GM10847 (cell line): ENCODE results near the gene SKOR1.

Source experiments
- POLR2A ChIP-seq: IDR thresholded peaks from 2 replicates; pipeline ENCODE4 v1.6.1; 2011; ENCODE audit not compliant: insufficient read length; ENCODE audit errors: extremely low read depth

The SKOR1 gene

DNA sequence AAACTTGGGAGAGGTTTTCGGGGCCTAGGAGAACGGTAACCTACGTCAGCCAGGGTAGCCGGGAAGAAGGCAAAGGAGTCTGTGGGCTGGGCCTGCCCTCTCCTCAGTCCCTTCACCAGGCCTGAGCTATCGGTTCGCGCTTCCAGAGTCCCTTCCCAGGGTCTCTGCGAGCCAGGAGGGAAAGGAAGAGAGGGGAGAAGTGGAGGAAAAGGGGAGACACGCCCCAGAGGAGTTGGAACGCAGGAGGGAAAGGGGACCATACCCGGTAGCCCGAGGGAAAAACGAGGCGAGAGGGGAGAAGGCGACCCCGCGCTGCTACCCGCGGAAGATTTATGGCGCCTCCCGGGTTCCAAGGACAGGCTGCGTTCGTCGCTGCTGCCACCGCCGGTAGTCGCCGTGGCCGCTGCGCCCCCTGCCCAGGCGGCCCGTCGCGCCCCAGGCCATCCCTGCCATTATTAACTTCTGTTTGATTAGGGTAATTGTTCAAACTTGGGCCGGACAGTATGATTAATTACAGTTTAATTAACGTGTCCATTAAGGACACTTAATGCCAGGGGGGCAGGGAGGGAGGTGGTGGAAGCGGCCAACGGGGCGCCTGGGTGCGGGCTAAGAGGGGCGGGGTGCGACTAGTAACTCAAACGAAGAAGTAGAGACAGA is 3.4 kb upstream of the SKOR1 start:
- no peak for TF ChIP-seq POLR2A

DNA sequence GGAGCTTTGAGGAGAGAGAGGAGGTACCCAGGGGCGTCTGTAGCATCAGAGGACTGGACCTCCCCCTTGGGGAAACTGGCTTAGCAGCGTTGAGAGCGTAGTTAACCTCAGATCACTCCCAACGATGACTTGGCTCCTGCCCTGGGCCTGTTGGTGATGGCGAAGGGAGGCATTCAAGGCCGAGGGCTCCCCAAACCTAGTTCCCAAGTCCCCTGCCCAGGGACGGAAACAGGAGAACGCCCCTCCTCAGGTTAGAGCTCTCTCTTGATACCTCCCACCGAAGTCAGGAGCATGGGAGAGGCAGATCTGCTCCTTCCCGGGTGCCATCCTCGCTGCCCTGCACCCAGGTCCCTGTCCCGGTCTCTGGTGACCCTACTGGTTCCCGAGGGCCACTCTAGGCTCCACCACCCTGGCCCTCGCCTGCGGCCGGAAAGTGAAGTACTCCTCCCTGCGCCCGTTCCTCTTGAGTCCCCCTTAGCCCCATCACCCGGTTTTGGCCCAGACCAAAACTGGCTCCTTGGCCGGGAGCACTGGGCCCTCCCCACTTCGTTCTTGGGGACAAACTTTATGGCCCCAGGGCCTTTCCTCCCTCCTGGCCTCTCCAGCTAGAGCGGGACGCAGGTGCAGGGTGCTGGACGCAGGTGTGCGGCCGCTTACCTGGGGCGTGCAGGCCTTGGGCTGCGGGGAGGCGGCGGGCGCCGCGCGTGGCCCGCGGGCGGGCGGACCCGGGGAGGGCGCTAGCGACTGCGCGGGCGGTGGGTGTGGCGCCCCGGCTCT is 2.6 kb upstream of the SKOR1 start:
- no peak for TF ChIP-seq POLR2A

DNA sequence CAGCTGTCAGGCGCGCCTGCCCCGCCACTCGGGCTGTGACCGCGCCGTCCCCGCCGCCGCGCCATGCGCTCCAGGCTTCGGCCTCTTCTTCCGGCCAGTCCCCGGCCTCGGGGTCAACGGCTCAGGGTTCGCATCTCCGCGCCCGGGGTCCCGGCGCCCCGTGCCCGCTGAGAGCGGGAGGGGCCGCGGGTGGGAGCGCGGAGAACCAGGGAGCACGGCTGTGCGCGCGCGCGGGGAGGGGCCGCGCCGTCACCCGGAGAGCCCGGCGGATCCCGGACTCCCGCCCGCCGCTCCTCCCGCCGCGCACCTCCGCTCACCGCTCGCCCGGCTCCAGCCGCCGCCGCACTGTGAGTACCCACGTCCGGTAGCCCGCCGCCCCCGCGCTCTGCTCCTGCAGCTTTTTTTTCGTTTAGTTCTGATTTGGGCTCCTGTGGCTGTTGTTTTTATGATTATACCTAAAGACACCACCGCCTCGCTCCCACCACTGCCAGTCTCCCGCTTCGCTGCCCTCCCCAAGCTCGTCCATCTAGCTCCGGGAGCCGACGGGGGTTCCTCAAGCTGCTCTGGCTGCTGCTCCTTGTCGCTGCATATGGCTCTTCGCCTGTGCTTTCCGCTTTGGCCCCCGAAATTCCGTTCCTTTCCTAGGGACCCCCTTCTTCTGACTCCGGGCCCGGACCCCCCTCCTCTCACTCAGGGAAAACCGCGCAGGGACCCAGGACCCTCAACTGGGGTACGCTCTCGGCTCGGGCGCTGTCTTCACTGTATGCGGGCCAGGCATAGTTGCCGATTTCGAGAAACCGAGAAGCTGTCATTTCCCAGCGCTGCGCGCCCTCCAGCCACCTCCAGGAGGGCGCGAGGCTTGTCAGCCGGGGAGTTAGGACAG is 1.8 kb upstream of the SKOR1 start:
- no peak for TF ChIP-seq POLR2A

DNA sequence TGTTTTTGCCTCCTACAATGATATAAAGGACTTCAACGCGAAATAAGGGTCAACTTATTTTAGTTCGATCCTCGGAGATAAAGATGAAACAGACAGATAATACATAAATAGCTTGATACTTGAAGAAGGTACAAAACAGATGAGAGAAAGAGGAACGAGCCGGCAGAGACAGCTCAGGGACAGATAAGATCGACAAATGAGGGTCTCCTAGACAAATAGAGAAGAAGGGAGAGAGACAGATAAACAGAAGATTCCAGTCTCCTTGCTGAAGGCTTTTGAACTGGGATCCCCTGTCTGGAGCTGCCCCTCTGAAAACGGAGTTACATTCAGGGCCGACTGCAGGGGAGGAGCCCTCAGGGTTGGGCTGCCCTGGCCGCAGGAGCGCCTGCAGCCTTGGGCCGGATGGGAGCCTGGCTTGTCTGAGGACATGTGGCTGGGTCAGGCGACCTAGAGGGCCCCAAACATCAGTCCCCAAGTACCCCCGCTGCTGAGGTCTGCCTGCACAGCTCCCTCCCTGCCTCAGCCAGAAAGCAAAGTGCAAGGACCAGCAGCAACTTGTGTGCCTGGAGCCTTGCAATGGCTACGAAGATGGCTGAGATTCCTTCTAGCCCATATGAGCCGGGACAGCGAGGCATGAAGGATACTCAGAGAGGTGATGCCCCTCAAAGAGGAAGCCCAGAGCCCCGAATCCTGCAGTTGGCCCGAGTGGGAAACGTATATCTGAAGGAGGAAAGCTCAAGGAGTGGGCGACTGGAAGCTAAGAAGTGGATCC is 926 bp upstream of the SKOR1 start:
- no peak for TF ChIP-seq POLR2A

DNA sequence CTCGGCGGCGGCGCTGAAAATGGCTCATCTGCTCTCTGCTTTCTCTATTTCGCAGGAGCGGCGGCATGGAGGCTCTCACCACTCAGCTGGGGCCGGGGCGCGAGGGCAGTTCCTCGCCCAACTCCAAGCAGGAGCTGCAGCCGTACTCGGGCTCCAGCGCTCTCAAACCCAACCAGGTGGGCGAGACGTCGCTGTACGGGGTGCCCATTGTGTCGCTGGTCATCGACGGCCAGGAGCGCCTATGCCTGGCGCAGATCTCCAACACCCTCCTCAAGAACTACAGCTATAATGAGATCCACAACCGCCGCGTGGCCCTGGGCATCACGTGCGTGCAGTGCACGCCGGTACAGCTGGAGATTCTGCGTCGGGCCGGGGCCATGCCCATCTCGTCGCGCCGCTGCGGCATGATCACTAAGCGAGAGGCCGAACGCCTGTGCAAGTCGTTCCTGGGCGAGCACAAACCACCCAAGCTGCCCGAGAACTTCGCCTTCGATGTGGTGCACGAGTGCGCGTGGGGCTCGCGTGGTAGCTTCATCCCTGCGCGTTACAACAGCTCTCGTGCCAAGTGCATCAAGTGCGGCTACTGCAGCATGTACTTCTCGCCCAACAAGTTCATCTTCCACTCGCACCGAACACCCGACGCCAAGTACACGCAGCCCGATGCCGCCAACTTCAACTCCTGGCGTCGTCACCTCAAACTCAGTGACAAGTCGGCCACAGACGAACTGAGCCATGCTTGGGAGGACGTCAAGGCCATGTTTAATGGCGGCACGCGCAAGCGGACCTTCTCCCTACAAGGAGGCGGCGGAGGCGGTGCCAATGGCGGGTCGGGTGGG is 790 bp downstream of the SKOR1 start:
- no peak for TF ChIP-seq POLR2A

DNA sequence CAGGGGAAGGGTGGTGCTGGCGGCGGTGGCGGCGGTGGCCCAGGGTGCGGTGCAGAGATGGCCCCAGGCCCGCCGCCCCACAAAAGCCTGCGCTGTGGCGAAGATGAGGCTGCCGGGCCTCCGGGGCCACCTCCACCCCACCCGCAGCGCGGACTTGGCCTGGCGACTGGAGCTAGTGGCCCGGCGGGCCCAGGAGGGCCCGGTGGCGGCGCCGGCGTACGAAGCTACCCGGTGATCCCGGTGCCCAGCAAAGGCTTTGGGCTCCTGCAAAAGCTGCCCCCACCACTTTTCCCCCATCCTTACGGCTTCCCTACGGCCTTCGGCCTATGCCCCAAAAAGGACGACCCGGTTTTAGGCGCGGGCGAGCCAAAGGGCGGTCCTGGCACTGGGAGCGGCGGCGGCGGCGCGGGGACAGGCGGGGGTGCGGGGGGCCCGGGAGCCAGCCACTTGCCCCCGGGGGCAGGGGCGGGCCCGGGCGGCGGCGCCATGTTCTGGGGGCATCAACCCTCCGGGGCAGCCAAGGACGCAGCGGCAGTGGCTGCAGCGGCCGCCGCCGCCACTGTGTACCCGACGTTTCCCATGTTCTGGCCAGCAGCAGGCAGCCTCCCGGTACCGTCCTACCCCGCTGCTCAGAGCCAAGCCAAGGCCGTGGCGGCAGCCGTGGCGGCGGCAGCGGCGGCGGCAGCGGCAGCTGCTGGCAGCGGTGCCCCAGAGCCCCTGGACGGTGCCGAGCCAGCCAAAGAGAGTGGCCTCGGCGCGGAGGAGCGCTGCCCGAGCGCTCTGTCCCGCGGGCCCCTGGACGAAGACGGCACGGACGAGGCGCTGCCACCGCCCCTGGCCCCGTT is 1.6 kb downstream of the SKOR1 start:
- no peak for TF ChIP-seq POLR2A

DNA sequence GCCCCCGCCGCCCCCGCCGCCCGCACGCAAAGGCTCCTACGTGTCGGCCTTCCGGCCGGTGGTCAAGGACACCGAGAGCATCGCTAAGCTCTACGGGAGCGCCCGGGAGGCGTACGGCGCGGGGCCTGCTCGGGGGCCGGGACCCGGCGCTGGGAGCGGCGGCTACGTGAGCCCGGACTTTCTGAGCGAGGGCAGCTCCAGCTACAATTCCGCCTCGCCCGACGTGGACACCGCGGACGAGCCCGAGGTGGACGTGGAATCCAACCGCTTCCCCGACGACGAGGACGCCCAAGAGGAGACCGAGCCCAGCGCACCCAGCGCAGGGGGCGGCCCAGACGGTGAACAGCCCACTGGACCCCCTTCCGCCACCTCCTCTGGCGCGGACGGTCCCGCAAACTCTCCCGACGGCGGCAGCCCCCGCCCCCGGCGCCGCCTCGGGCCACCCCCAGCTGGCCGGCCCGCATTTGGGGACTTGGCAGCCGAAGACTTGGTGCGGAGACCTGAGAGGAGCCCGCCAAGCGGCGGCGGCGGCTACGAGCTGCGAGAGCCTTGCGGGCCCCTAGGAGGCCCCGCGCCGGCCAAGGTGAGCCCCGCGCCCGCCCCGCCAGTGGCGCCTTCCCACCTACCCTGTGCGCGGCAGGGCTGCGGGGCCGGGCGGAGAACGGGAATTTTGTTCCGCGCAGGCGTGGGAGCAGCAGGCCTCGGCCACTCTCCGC is 2.4 kb downstream of the SKOR1 start:
- no peak for TF ChIP-seq POLR2A

DNA sequence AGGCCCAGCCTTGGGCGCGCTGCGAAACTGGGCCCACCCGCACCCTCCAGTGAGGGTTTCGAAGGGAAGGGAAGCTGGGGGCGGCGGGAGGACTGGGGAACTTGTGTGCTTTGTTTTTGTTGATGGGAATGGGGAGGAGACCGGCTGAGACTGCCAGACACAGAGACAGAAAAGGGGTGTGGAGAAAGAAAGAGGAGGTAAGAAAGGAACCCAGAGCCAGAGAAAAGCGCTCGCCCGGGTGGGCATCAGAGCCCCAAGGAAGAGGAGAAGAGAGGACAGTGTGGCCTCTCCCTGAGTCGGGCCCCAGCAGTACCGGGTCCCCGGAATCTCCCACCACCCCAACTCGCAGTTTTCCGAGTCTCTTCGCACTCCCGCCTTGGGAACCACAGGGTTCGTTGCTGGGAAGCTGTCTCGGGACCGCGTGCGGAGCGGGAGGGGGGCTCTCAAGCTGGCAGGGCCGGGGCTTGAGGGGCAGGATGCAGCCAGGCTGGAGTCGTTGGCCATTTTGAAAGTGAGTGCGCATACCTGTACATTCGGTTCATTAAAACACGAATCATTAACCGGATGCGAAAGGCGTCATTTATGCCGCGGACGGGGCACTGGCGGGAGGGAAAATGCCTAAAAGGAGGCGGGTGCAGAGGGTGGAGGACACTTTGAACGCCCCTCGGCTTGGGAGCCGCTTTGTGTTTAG is 3.1 kb downstream of the SKOR1 start:
- TF ChIP-seq POLR2A, result no peak

DNA sequence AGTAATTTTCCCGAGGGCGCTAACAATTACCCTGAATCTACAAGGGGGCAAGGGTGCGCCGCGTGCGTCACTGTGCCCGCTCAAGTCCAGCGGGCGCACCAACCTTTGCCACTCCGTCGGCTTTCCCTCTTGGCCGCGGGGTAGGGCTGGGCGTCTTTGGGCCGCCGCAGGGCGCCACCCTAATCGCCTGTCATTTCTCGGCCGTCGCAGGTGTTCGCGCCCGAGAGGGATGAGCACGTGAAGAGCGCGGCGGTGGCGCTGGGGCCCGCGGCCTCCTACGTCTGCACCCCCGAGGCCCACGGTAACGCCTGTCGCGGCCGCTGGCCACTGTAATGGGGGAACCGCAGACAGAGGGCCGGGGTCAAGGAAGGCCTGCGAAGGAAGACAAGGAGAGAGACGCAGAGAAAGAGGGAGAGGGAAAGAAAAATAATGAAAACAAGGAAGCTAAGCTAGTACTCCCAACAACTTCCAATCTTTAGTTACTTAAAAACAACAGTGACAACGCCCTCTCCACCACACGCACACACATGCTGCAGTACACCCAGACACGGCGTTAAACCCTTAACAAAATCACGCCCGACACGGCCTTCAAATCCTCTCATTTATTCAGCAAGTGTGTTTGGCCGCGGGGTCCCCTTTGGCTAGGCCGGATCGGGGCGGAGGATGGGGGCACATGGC is 3.8 kb downstream of the SKOR1 start:
- TF ChIP-seq POLR2A, result no peak

DNA sequence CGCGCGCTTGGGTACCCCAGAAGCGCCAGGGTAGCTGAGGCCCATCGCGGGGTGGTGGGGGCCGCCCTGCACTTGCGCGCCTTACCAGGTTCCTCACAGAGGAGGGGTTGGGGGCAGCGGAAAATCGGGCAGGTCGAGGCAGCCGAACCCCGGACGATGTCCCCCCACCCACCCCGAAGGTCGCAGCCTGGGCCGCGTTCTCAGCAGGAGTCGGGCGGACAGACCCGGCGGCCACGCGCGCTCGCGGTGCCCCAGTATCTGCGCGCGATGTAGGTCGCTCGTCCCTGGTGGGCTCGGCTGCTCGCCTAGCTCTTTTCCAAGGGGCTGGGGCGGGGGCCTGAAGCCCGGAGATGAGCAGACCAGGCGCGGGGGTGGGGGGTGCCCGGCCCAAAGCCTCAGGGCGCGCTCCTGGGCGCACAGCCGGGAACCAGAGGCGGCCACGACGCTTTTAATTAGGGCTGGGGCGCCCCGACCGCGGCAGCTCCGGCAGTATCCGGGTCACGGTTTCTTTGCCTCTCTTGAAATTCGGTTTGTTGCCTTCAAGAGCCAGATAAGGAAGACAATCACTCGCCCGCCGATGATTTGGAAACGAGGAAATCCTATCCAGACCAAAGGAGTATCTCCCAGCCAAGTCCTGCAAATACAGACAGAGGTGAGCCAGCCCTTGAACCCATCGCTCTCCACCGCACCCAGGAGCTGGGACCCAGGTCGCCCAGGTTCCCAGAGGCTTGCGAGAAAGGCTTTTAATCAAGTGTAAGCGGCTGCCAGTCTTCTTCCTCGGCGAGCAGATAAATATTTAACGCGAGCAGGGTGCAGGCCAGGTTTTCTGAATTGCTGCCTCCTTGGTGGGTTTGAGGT is 4.6 kb downstream of the SKOR1 start:
- no peak for TF ChIP-seq POLR2A

DNA sequence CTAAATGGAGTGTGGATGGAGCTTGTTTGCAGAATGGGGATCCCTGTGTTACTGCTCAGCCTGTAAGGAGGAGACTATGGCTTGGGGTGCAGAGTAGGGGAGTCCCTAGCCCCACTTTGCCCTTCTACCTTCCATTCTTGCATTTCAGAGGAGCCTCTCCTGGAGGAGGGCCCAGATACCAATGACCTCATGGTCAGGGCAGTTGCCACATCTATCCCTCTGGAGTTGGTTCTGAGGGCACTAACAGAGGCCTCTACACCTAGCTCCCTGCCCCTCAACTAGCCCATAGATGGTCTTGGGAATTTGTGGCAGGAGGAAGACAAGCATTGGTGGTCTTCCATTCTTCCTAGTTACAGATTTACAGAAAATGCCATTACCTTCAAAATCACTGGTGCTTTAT is 6.1 kb downstream of the SKOR1 start:
- no peak for TF ChIP-seq POLR2A
